ENCODE measurements around the gene MED13L. TPM values are rescaled to one million over a fixed set of nuclear protein-coding genes. Genes with fewer than 3 reads are reported as not detected.
"Not testable (repeated sequence)": the region's sequence is repeated elsewhere in the genome, so short reads cannot be mapped to it uniquely, and the experiment has no call there.

Gene MED13L
- total RNA-seq, 1 donor from 2014 or later = 83.0 TPM

GRCh38 chr12:116060764-116061163 lies 216.7 kb downstream of the MED13L start:
- no peak for DNase-seq (ENCODE audit: low read depth)

GRCh38 chr12:116059904-116060303 lies 217.6 kb downstream of the MED13L start:
- DNase-seq (ENCODE audit: low read depth) = no peak

DNA sequence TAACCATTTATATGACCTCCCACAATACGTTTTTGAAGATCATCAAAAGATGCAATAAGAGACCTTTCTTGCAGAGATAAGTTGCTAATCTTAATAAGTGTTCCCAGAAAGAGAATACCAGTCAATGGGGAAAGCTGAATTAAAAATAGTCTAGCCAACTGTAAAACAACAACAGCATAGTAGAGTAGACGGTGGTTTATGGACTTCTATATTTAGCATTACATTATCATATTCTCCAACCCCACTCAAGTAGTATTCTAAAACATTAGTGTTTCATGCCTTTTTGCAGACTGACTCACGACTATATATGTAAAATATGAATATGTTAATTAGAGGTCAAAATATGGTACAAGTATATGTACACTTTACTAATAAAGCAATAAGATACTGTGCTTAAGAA lies 218.9 kb downstream of the MED13L start:
- DNase-seq (ENCODE audit: low read depth) = peak; percentile 54

GRCh38 chr12:116057356-116057755 lies 220.1 kb downstream of the MED13L start:
- DNase-seq (ENCODE audit: low read depth) = no peak

DNA sequence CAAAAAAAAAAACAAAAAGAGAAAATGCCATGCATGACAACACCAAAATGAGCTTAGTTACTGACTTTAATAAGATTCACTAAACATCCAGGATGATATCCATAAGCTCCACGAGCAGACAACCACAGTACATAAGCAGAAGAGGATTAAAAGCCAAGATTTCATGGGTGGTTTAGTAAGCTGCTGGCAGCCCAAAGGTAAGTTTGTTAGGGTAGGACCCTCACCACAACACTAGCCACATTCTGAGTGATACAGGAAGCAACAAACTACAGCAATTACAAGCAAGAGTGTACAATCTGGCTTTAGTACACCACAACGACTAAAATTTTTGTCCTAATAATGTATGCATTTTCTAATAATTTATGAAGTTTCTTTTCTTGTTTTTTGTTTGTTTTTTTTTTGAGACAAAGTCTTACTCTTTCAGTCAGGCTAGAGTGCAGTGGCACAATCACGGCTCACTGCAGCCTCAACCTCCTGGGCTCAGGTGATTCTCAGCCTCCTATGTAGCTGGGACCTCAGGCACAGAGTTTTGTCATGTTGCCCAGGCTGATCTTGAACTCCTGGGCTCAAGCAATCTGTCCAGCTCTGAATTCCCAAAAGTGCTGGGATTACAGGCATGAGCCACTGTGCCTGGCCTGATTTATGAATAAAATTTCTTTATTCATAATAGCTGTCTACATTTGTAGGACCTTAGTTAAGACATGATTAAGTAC lies 221.4 kb downstream of the MED13L start:
- DNase-seq (ENCODE audit: low read depth) = no peak

- DNase-seq (ENCODE audit: low read depth) = no peak
Measured at GRCh38 chr12:116054280-116054679, 223.2 kb downstream of the MED13L start.

DNA sequence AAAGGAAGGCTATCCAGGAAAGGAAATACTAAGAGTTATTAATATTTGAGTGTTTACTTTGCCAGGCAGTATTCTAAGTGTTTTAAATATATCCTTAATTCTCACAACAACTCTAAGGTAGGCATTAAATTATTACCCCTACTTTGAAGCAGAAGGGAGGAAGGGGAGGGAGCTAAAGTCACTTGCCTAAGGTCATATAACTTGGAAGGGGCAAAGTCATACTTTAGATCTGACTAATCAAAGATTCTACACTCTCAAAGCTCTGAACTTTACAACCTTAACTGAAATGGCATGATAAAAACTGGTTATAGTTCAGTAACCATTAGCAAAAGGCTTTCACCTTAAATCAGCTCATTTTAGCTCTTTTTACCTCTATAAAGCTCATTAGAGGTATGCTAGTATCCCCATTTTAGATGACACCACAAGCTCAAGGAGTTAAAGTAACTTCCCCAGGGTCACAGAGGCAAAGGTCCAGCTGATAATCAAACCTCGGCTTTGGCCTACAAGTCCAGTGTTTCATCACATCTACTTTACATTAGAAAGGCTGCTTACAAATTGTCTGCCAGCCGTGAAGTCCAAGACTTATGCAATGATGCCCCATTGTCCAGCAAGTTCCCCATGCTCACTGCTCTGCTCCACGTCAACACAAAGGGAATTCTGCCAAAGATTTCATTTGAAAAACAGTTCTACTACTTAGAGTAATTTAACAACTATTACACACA lies 223.9 kb downstream of the MED13L start:
- no peak for DNase-seq (ENCODE audit: low read depth)

DNA sequence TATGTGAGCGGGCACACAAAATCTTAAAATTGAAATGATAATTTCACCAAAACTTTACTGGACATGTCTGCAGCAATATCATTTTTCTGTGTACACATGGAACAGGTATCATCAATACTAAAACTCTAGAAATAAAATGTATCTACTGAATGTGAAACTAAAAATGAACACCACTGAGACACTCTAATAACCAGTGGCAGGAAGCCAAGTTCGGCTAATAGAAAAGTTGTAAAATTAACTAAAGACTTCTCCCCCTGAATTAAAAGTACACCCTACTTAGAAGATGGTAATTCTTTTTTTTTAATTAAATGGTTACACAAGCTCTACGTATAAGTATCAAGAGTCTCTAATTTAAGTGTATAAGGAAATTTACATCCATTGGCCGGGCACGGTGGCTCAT lies 227.2 kb downstream of the MED13L start:
- DNase-seq (ENCODE audit: low read depth) = peak; percentile 16

DNA sequence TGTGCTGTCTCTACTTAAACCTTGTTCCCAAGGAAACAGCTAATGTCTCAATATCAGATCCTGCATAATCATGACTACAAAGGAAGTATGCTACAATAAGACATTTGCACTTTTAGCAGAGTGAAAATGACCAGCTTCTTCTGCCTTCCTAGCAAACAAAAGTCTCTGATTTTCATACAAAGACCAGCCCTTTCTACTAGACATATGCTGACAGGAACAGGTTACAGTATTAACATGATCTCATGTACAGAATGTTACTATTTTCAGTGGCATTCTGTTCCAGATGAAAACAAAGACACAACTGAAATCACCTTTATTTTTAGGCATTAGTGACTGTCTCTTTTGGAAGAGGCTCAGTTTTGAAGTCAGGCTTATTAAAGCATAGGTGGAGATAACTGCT lies 228.6 kb downstream of the MED13L start:
- DNase-seq (ENCODE audit: low read depth) = peak; percentile 65

- DNase-seq (ENCODE audit: low read depth) = no peak
Measured at GRCh38 chr12:116046039-116046438, 231.5 kb downstream of the MED13L start.

- DNase-seq (ENCODE audit: low read depth) = no peak
Measured at GRCh38 chr12:116045150-116045549, 232.3 kb downstream of the MED13L start.

DNA sequence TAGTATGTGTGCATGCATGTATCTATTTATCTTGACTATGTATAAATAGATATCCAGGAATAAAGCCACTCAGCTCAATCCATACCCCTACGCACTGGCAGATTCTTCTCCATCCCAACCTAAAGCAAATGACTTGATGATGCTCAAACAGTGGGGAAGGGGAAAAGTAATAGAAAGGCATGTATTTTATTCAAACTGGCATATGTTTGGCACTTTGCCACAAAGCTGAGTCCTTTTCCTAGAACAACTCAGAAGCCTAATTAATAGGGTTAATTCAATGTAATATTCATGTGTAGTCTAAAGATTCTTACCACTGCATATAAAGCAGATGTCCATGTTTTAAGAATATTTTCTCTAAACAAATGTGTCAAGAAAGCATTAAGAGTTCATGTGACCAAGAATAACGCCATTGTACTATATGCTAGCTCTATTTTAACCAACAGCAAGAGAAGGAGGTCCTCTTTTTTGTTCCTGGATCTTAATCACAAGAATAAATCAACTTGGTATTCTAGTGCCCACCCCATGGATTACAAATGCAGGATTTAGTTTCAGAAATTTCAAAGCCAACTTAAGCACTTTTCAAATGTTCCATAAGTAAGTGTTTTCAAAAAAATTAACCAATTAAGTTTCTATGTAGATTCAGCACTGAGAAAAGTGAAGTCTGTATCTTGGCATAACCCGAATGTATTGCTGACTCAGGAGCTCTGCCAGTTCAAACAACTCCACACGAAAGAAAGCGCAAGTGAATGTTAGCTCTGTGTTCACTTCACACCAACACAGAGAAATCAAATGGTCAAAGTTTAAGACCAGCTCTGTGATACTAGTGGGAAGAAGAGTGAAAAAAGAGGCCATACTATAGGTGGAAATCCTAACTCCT lies 233.6 kb downstream of the MED13L start:
- DNase-seq (ENCODE audit: low read depth) = no peak

GRCh38 chr12:116040402-116040801 lies 237.1 kb downstream of the MED13L start:
- DNase-seq (ENCODE audit: low read depth) = no peak

DNA sequence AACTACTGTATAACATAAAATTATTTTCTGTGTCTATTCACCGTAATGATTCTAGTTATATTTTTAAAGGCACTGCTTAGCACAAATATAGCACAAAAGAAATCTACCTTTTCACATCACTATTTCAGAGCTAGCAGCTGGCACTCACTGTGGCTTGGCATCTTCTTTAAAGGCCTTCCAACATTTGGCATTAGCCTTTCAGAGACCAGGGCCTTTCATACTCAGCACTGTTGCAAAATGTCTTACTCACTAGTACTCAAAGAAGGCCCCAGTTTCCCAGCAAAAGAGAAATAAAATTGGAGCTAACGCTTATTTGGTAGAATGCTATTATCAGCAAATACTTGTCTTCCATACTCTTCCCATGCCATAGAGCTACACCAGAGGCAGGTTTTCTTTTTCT lies 238.4 kb downstream of the MED13L start:
- peak; percentile 72 for DNase-seq (ENCODE audit: low read depth)

DNA sequence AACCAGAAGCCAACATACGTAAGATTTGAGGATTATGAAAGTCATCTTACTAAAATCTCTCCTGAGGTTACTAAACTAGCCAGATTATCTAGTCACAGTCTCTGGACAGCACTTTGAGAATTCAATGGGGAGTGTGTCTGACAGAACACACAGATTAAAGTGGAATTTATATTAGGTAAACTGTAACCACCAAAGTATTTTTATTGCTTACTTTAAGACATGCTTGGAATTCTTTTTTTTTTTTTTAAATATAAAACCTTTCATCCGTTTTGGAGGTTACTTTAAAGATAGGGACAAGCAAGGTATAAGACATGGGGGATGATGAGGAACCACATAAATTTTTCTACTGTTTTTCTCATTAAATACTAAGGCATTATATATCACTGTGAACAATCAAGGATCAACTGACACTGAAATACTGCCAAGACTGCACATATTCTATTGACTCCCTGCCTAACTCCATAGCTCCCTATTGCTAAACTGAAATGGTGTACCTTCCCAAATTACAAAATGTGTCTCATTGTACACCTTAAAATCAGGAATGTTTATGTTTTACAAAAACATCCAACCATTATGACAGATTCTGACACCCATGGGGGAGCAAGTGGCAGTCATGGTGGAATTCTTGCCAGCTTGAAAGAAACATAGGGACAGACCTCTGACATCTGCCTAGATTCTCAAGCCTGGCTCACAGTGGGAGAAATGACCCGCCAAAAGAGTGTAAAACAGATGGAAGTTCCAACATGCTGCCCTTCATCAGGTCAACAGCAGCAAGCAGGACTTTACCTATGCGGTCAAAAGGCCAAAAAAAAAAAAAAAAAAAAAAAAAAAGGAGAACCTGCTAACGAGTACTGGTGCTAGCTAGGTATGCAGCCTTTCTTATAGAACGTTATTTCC lies 239.3 kb downstream of the MED13L start:
- DNase-seq (ENCODE audit: low read depth) = peak; percentile 33

DNA sequence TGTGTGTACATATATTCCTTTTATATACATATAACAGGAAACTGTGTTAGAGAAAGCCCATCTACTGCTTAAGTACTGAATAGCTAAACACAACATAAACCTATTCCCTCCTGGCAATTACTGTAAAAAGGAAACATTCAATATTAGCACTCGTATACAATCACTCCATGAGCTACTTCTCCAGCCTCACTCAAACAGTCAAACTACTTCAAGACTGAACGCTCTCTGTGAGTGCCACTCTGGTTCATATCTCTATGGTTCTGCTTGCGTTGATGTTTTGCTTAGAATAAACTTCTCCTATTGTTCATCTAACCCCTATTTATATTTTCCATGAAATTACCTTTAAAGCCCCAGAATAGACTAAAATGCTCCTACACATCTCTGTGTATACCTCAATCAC lies 243.7 kb downstream of the MED13L start:
- DNase-seq (ENCODE audit: low read depth) = no peak

DNA sequence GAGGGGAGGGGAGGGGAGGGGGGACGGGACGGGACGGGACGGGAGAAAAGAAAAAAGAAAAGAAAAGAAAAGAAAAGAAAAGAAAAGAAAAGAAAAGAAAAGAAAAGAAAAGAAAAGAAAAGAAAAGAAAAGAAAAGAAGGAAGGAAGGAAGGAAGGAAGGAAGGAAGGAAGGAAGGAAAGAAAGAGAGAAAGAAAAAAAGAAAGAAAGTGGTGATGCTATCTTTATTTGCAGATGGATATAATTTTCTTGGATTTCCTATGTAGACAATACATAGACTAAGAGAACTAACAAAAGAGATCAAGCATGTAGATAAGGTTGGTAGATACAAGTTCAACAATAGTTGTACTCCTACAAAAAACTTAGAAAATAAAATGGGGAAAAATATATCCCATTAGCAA lies 245.9 kb downstream of the MED13L start:
- not testable (repeated sequence) for DNase-seq (ENCODE audit: low read depth)

DNA sequence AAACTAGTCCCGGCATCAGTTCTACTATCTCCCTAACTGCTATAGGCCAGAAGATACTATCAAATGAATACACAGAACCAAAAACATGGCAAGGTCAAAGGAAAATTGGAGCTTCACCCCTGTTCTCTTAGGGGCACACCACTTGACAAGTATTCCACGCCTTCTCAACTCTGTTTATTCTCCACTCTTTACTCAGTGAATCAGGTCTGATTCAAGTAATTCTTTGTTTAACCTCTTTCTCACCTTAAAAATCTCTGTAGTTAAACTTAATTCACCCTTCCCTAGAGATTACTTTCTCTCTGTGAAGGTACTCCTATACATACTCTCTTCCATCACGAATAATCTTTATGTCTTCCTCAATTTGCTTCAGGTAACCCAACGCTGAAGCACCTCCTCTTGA lies 248.9 kb downstream of the MED13L start:
- DNase-seq (ENCODE audit: low read depth) = no peak

DNA sequence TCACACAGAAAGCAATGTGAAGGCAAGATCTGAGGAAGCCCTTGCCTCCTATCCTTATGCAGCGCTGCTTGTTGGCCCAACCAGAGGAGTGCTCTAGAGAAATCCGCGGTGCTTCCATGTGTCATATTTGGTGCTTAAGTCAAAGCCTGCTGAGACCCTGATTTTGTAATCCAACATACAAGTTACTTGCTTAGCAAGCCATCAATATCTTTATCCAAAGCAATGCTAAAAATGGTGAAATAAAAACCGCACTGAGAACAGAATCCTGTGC lies 250.0 kb downstream of the MED13L start:
- no peak for DNase-seq (ENCODE audit: low read depth)

DNA sequence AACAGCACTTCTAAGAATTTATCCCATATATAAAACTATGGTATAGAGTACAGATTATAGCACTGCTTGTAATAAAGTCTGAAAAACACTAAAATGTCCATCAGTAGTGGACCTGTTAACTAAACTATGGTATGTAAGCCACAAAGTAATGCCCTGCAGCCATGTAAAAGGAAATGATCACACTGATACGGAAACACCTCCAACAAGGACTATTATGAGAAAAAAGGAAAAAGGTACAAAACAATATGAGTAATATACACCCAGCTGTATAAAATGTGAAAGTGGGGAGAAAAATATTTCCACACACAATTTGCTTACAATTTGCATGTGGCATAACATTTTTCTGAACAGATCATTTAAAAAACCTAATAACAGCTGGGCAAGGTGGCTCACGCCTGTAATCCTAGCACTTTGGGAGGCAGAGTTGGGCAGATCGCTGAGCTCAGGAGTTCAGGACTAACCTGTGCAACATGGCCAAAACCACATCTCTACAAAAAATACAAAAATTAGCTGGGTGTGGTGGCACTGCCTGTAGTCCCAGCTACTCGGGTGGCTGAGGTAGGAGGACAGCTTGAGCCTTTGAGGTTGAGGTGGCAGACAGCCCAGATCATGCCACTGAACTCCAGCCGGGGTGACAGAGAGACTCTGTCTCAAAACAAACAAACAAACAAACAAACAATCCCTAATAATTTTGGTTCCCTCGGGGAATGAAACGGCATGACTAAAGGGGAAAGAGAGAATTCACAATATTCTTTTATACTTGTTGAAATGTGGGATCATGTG lies 250.5 kb downstream of the MED13L start:
- peak; percentile 54 for DNase-seq (ENCODE audit: low read depth)
